Stimulated activated effector memory CD8-positive, alpha-beta T cell treated with anti-CD3 and anti-CD28 coated beads, Interleukin-12 subunit alpha, Interleukin-12 subunit beta, amount 100 ng/mL, for 72 hours (primary cell): ENCODE data around the gene GLS.

Experiments used
- ATAC-seq: fragments of 150-1000 bp; cut with Tn5 transposase; 2 replicates; pipeline ENCODE4 v1.10.0; 2021
- DNase-seq, 2 donors: peaks; one replicate each; pipeline ENCODE4 v3.0.0; 2021 to 2022; ENCODE audit warnings: low spot score in 2 of 2
- H3K27ac Mint-ChIP-seq: one replicate; pipeline ENCODE4 v1.8.0; 2022; ENCODE audit warnings: mild to moderate bottlenecking, mixed read lengths
- H3K36me3 Mint-ChIP-seq: one replicate; pipeline ENCODE4 v1.8.0; 2022; ENCODE audit warnings: mild to moderate bottlenecking, mixed read lengths
- H3K4me1 Mint-ChIP-seq: one replicate; pipeline ENCODE4 v1.8.0; 2022; ENCODE audit warnings: mixed read lengths
- H3K4me3 Mint-ChIP-seq: one replicate; pipeline ENCODE4 v1.8.0; 2022; ENCODE audit warnings: mild to moderate bottlenecking, mixed read lengths
- H3K9me3 Mint-ChIP-seq: one replicate; pipeline ENCODE4 v1.8.0; 2022; ENCODE audit warnings: mixed read lengths

Gene GLS

GRCh38 chr2:191009541-191010374, 129.1 kb downstream of the GLS start:
- DNase-seq (no peak), ATAC-seq (no peak)
- H3K4me3 Mint-ChIP-seq = no peak overlapping the region
- peaks cover 60% of the 10 kb centered on the region for H3K36me3 Mint-ChIP-seq
- peak overlapping the region; percentile 83 for H3K27ac Mint-ChIP-seq
- H3K9me3 Mint-ChIP-seq = no peaks in the 10 kb centered on the region
- H3K4me1 Mint-ChIP-seq = peaks cover 44% of the 10 kb centered on the region

GRCh38 chr2:191010887-191011885, 130.6 kb downstream of the GLS start:
- ATAC-seq = no peak
- Mint-ChIP-seq H3K9me3 (no peaks in the 10 kb centered on the region), H3K27ac (no peak overlapping the region), H3K4me3 (no peak overlapping the region), H3K36me3 (peaks cover 46% of the 10 kb centered on the region), H3K4me1 (peaks cover 38% of the 10 kb centered on the region)
- DNase-seq = no peak

GRCh38 chr2:191012346-191012745, 131.7 kb downstream of the GLS start:
- no peak for DNase-seq
- Mint-ChIP-seq H3K27ac (no peak overlapping the region), H3K4me1 (peaks cover 36% of the 10 kb centered on the region), H3K4me3 (no peak overlapping the region), H3K9me3 (peaks cover 5% of the 10 kb centered on the region), H3K36me3 (peaks cover 34% of the 10 kb centered on the region)
- ATAC-seq = no peak

GRCh38 chr2:191012845-191013681, 132.4 kb downstream of the GLS start:
- DNase-seq (no peak), ATAC-seq (peak; percentile 39)
- peaks cover 34% of the 10 kb centered on the region for H3K4me1 Mint-ChIP-seq
- H3K4me3 Mint-ChIP-seq = no peak overlapping the region
- no peak overlapping the region for H3K27ac Mint-ChIP-seq
- peaks cover 27% of the 10 kb centered on the region for H3K36me3 Mint-ChIP-seq
- H3K9me3 Mint-ChIP-seq = peaks cover 5% of the 10 kb centered on the region

- no peak for DNase-seq
- H3K4me1 Mint-ChIP-seq = peaks cover 33% of the 10 kb centered on the region
- no peak for ATAC-seq
- no peak overlapping the region for H3K4me3 Mint-ChIP-seq
- peaks cover 5% of the 10 kb centered on the region for H3K9me3 Mint-ChIP-seq
- H3K36me3 Mint-ChIP-seq = peaks cover 22% of the 10 kb centered on the region
- no peak overlapping the region for H3K27ac Mint-ChIP-seq
These were observed 133.0 kb downstream of the GLS start for GRCh38 chr2:191013682-191013931.

GRCh38 chr2:191013932-191014652, 133.5 kb downstream of the GLS start, which contains the start of gene STAT1:
Gene STAT1, minus strand, starts transcription at chr2:191014171. Its CDS starts 4,168 bp downstream, at chr2:191010003.
- Mint-ChIP-seq H3K27ac (no peak within 1 kb of the TSS), H3K4me1 (peaks cover 38% of the 10 kb centered on the region), H3K36me3 (peaks cover 17% of the 10 kb centered on the region), H3K9me3 (peaks cover 5% of the 10 kb centered on the region), H3K4me3 (no peak within 1 kb of the TSS)
- DNase-seq = peak; percentile 99 to 100
- ATAC-seq = peak; percentile 91

GRCh38 chr2:191014653-191015020, 134.0 kb downstream of the GLS start:
- ATAC-seq (peak; percentile 11), DNase-seq (no peak)
- H3K36me3 Mint-ChIP-seq = peaks cover 11% of the 10 kb centered on the region
- H3K4me1 Mint-ChIP-seq = peaks cover 39% of the 10 kb centered on the region
- H3K9me3 Mint-ChIP-seq = peaks cover 5% of the 10 kb centered on the region
- H3K4me3 Mint-ChIP-seq = no peak overlapping the region
- H3K27ac Mint-ChIP-seq = no peak overlapping the region
